ENCODE results near the gene FRY.

FRY gene

GRCh38 chr13:32142115-32142514 lies 110.5 kb downstream of the FRY start:
- H3K27ac ChIP-seq (ENCODE audit: low read depth, low read length, severe bottlenecking), result no peak overlapping the region
- no peak overlapping the region for H3K4me3 ChIP-seq (ENCODE audit: extremely low read depth, insufficient read depth, low read length, poor library complexity, severe bottlenecking)
- H3K4me1 ChIP-seq (ENCODE audit: control insufficient read depth, insufficient read depth, low read length, poor library complexity, severe bottlenecking), result no peaks in the 10 kb centered on the region
- WGBS, 2 experiments (ENCODE audit: insufficient coverage in 2 of 2), result 100% methylated on average over 1 of the region's 1 CpG
- no peaks in the 10 kb centered on the region for H3K9me3 ChIP-seq (ENCODE audit: control insufficient read depth, low read length)
- H3K36me3 ChIP-seq (ENCODE audit: control insufficient read depth, insufficient read depth, low read length), result no peaks in the 10 kb centered on the region

- no peak overlapping the region for H3K27ac ChIP-seq (ENCODE audit: low read depth, low read length, severe bottlenecking)
- peaks cover 8% of the 10 kb centered on the region for H3K4me1 ChIP-seq (ENCODE audit: control insufficient read depth, insufficient read depth, low read length, poor library complexity, severe bottlenecking)
- H3K4me3 ChIP-seq (ENCODE audit: extremely low read depth, insufficient read depth, low read length, poor library complexity, severe bottlenecking), result no peak overlapping the region
- no peaks in the 10 kb centered on the region for H3K36me3 ChIP-seq (ENCODE audit: control insufficient read depth, insufficient read depth, low read length)
- H3K9me3 ChIP-seq (ENCODE audit: control insufficient read depth, low read length), result no peaks in the 10 kb centered on the region
These were observed 111.4 kb downstream of the FRY start for GRCh38 chr13:32142956-32143375.

GRCh38 chr13:32147193-32147592 lies 115.6 kb downstream of the FRY start:
- Histone ChIP-seq H3K9me3 (ENCODE audit: control insufficient read depth, low read length) (no peaks in the 10 kb centered on the region), H3K4me1 (ENCODE audit: control insufficient read depth, insufficient read depth, low read length, poor library complexity, severe bottlenecking) (peaks cover 9% of the 10 kb centered on the region), H3K36me3 (ENCODE audit: control insufficient read depth, insufficient read depth, low read length) (no peaks in the 10 kb centered on the region), H3K27ac (ENCODE audit: low read depth, low read length, severe bottlenecking) (no peak overlapping the region), H3K4me3 (ENCODE audit: extremely low read depth, insufficient read depth, low read length, poor library complexity, severe bottlenecking) (no peak overlapping the region)
- WGBS, 2 experiments (ENCODE audit: insufficient coverage in 2 of 2), result 100% methylated on average over 1 of the region's 2 CpGs; no CpG with 5 or more reads in 1 of the 2 experiments

GRCh38 chr13:32147976-32148375 lies 116.4 kb downstream of the FRY start:
- H3K27ac ChIP-seq (ENCODE audit: low read depth, low read length, severe bottlenecking), result no peak overlapping the region
- peaks cover 9% of the 10 kb centered on the region for H3K4me1 ChIP-seq (ENCODE audit: control insufficient read depth, insufficient read depth, low read length, poor library complexity, severe bottlenecking)
- H3K9me3 ChIP-seq (ENCODE audit: control insufficient read depth, low read length), result no peaks in the 10 kb centered on the region
- H3K4me3 ChIP-seq (ENCODE audit: extremely low read depth, insufficient read depth, low read length, poor library complexity, severe bottlenecking), result no peak overlapping the region
- WGBS, 2 experiments (ENCODE audit: insufficient coverage in 2 of 2), result no CpG with 5 or more reads among the region's 4 CpGs
- no peaks in the 10 kb centered on the region for H3K36me3 ChIP-seq (ENCODE audit: control insufficient read depth, insufficient read depth, low read length)

GRCh38 chr13:32150239-32150638 lies 118.7 kb downstream of the FRY start:
- H3K4me1 ChIP-seq (ENCODE audit: control insufficient read depth, insufficient read depth, low read length, poor library complexity, severe bottlenecking), result peaks cover 9% of the 10 kb centered on the region
- WGBS, 2 experiments (ENCODE audit: insufficient coverage in 2 of 2), result no CpG with 5 or more reads among the region's 1 CpG
- no peaks in the 10 kb centered on the region for H3K9me3 ChIP-seq (ENCODE audit: control insufficient read depth, low read length)
- H3K27ac ChIP-seq (ENCODE audit: low read depth, low read length, severe bottlenecking), result no peak overlapping the region
- no peaks in the 10 kb centered on the region for H3K36me3 ChIP-seq (ENCODE audit: control insufficient read depth, insufficient read depth, low read length)
- H3K4me3 ChIP-seq (ENCODE audit: extremely low read depth, insufficient read depth, low read length, poor library complexity, severe bottlenecking), result no peak overlapping the region

- Histone ChIP-seq H3K4me3 (ENCODE audit: extremely low read depth, insufficient read depth, low read length, poor library complexity, severe bottlenecking) (no peak overlapping the region), H3K36me3 (ENCODE audit: control insufficient read depth, insufficient read depth, low read length) (no peaks in the 10 kb centered on the region), H3K4me1 (ENCODE audit: control insufficient read depth, insufficient read depth, low read length, poor library complexity, severe bottlenecking) (peaks cover 9% of the 10 kb centered on the region), H3K27ac (ENCODE audit: low read depth, low read length, severe bottlenecking) (no peak overlapping the region), H3K9me3 (ENCODE audit: control insufficient read depth, low read length) (no peaks in the 10 kb centered on the region)
- WGBS, 2 experiments (ENCODE audit: insufficient coverage in 2 of 2), result 13% methylated on average over 1 of the region's 1 CpG; no CpG with 5 or more reads in 1 of the 2 experiments
These were observed 119.2 kb downstream of the FRY start for GRCh38 chr13:32150794-32151193.

GRCh38 chr13:32151240-32151639 lies 119.7 kb downstream of the FRY start:
- WGBS, 2 experiments (ENCODE audit: insufficient coverage in 2 of 2), result 82 to 92% methylated on average over 2 of the region's 5 CpGs
- H3K36me3 ChIP-seq (ENCODE audit: control insufficient read depth, insufficient read depth, low read length), result no peaks in the 10 kb centered on the region
- no peak overlapping the region for H3K27ac ChIP-seq (ENCODE audit: low read depth, low read length, severe bottlenecking)
- no peak overlapping the region for H3K4me3 ChIP-seq (ENCODE audit: extremely low read depth, insufficient read depth, low read length, poor library complexity, severe bottlenecking)
- H3K9me3 ChIP-seq (ENCODE audit: control insufficient read depth, low read length), result no peaks in the 10 kb centered on the region
- H3K4me1 ChIP-seq (ENCODE audit: control insufficient read depth, insufficient read depth, low read length, poor library complexity, severe bottlenecking), result peaks cover 9% of the 10 kb centered on the region

- no peak overlapping the region for H3K27ac ChIP-seq (ENCODE audit: low read depth, low read length, severe bottlenecking)
- H3K36me3 ChIP-seq (ENCODE audit: control insufficient read depth, insufficient read depth, low read length), result no peaks in the 10 kb centered on the region
- H3K4me3 ChIP-seq (ENCODE audit: extremely low read depth, insufficient read depth, low read length, poor library complexity, severe bottlenecking), result no peak overlapping the region
- WGBS, 2 experiments (ENCODE audit: insufficient coverage in 2 of 2), result 80 to 84% methylated on average over 2 to 3 of the region's 3 CpGs
- H3K9me3 ChIP-seq (ENCODE audit: control insufficient read depth, low read length), result no peaks in the 10 kb centered on the region
- H3K4me1 ChIP-seq (ENCODE audit: control insufficient read depth, insufficient read depth, low read length, poor library complexity, severe bottlenecking), result peaks cover under 1% of the 10 kb centered on the region
These were observed 121.5 kb downstream of the FRY start for GRCh38 chr13:32153056-32153455.

- H3K9me3 ChIP-seq (ENCODE audit: control insufficient read depth, low read length), result no peaks in the 10 kb centered on the region
- no peaks in the 10 kb centered on the region for H3K36me3 ChIP-seq (ENCODE audit: control insufficient read depth, insufficient read depth, low read length)
- WGBS, 2 experiments (ENCODE audit: insufficient coverage in 2 of 2), result 90 to 100% methylated on average over 1 to 2 of the region's 4 CpGs
- no peak overlapping the region for H3K4me3 ChIP-seq (ENCODE audit: extremely low read depth, insufficient read depth, low read length, poor library complexity, severe bottlenecking)
- H3K27ac ChIP-seq (ENCODE audit: low read depth, low read length, severe bottlenecking), result no peak overlapping the region
- H3K4me1 ChIP-seq (ENCODE audit: control insufficient read depth, insufficient read depth, low read length, poor library complexity, severe bottlenecking), result no peaks in the 10 kb centered on the region
These were observed 127.7 kb downstream of the FRY start for GRCh38 chr13:32159137-32159869.

GRCh38 chr13:32162395-32163005 lies 130.9 kb downstream of the FRY start:
- Histone ChIP-seq H3K27ac (ENCODE audit: low read depth, low read length, severe bottlenecking) (no peak overlapping the region), H3K4me3 (ENCODE audit: extremely low read depth, insufficient read depth, low read length, poor library complexity, severe bottlenecking) (no peak overlapping the region), H3K4me1 (ENCODE audit: control insufficient read depth, insufficient read depth, low read length, poor library complexity, severe bottlenecking) (no peaks in the 10 kb centered on the region), H3K36me3 (ENCODE audit: control insufficient read depth, insufficient read depth, low read length) (no peaks in the 10 kb centered on the region), H3K9me3 (ENCODE audit: control insufficient read depth, low read length) (no peaks in the 10 kb centered on the region)
- WGBS, 2 experiments (ENCODE audit: insufficient coverage in 2 of 2), result 92 to 94% methylated on average over 4 of the region's 5 CpGs

- Histone ChIP-seq H3K4me3 (ENCODE audit: extremely low read depth, insufficient read depth, low read length, poor library complexity, severe bottlenecking) (no peak overlapping the region), H3K36me3 (ENCODE audit: control insufficient read depth, insufficient read depth, low read length) (no peaks in the 10 kb centered on the region), H3K9me3 (ENCODE audit: control insufficient read depth, low read length) (no peaks in the 10 kb centered on the region), H3K4me1 (ENCODE audit: control insufficient read depth, insufficient read depth, low read length, poor library complexity, severe bottlenecking) (no peaks in the 10 kb centered on the region), H3K27ac (ENCODE audit: low read depth, low read length, severe bottlenecking) (no peak overlapping the region)
- 48 to 64% methylated on average over 2 of the region's 4 CpGs for WGBS, 2 experiments (ENCODE audit: insufficient coverage in 2 of 2)
These were observed 133.2 kb downstream of the FRY start for GRCh38 chr13:32164622-32165268.
